Measurements from ENCODE around the gene IFT81.
"Not testable (repeated sequence)": the region's sequence is repeated elsewhere in the genome, so short reads cannot be mapped to it uniquely, and the experiment has no call there.

IFT81 gene

GRCh38 chr12:110124269-110124995 lies at the start of gene IFT81:
IFT81 (plus strand) TSS chr12:110124357; CDS start chr12:110127381, 3,024 bp downstream.
- peak; percentile 94 for DNase-seq (ENCODE audit: low read depth)

GRCh38 chr12:110075880-110076279 lies 48.3 kb upstream of the IFT81 start:
- no peak for DNase-seq (ENCODE audit: low read depth)

DNA sequence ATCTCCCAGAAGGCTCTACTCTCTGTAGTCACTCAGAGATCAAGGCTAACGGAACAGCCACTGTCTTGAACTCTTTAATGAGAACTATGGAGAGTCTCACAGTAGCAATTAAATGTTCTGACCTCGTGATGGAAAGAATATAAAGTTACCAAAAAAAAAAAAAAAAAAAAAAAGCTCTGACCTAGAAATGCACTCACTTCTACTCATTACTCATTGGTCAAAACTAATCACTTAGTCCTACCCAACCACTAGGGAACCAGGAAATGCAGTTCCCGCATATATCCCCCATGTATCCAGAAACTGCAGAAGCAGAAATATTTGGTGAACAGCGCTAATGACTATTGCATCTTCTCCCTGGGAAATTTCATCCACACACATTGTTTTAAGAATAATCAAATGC lies 46.4 kb upstream of the IFT81 start:
- no peak for DNase-seq (ENCODE audit: low read depth)

GRCh38 chr12:110079477-110080400 lies 44.4 kb upstream of the IFT81 start:
- peak; percentile 55 for DNase-seq (ENCODE audit: low read depth)

- DNase-seq (ENCODE audit: low read depth): no peak
These were observed 43.7 kb upstream of the IFT81 start for GRCh38 chr12:110080410-110080809.

DNA sequence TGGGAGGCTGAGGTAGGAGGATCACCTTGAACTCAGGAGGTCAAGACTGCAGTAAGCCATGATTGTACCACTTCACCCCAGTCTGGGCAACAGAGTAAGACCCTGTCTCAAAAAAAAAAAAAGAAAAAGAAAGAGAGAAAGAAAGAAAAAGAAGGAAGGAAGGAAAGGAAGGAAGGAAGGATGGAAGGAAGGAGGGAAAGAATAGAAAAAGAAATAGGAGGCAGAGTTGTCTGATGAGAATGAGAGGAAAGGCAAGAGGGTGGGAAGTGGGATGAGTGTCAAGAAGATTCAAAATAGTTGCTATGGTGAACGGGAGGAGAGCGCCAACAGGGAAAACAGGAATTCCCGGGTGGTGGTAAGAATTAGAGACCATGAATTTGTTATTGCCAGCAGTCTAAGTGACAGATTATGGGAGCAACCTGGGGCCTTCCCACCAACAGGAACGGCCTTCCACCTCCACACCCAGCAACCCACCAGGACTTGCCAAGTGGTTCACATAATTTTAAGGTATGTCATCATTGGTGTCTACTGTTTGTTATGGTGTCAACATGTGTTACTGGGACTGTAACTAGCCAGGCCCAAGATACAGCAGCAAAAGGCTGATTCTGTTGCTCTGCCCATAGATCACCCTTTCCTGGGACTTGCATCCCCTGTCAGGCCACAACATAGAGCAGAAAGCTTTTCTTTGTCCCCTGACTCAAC lies 39.7 kb upstream of the IFT81 start:
- DNase-seq (ENCODE audit: low read depth): no peak

GRCh38 chr12:110088216-110088615 lies 35.9 kb upstream of the IFT81 start:
- DNase-seq (ENCODE audit: low read depth): not testable (repeated sequence)

GRCh38 chr12:110088936-110089335 lies 35.2 kb upstream of the IFT81 start:
- no peak for DNase-seq (ENCODE audit: low read depth)

DNA sequence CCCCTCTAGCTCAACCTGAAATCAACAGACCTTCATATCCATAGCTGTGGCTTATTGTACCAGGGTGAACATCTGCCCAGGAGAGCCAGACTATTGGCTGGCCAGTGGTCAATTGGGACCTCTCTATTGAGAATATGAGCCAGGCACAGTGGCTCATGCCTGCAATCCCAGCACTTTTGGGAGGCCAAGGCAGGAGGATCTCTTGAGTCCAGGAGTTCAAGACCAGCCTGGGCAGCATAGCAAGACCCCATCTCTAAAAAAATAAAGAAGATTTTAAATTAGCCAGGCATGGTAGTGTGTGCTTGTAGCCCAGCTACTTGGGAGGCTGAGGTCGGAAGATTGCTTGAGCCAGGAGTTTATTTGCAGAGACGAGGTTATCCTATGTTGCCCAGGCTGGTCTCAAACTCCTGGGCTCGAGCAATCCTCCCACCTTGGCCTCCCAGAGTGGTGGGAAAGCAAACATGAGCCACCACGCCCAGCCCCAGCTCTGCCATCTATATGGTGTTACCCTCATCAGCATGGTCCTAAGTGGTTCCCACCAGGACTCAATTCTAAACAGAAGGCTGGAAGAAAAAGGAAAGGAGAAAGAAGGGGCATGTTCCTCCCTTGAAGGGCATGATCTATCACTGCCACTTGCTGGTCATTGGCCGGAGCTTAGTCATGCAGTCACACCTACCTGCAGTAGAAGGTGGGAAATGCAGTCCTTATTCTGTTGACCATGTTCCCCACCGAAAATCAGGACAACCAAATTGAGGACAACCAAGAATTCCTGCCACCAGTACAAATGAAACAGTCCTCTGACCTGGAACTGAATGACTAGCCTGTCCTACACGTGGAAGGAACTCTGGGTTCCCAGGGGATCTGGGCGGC lies 33.7 kb upstream of the IFT81 start:
- DNase-seq (ENCODE audit: low read depth): no peak

DNA sequence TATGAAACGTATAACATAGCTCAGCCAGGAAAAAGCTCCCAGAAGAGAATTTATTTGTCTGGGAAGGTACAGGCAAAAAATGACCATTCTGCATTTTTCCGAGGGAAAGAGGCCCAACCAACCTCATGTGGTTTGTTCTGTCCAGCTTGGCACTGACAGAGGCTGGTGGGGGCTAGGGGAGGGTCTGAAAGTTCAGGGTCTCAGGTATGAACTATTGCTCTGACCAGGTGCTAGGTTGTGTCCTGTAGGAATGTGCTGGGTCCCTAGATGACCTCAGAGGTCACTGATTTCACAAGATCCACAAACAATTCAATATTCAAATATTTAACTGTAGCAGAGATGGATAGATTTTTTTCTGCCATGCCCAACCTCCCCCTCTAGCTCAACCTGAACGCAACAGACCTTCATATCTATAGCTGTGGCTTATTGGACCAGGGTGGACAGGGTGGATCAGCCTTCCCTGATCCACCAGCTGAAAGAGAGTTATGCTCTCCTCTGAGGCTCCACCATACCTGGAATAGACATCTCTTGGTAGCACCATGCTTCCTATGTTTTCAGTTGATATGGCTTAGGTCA lies 32.9 kb upstream of the IFT81 start:
- DNase-seq (ENCODE audit: low read depth): no peak

DNA sequence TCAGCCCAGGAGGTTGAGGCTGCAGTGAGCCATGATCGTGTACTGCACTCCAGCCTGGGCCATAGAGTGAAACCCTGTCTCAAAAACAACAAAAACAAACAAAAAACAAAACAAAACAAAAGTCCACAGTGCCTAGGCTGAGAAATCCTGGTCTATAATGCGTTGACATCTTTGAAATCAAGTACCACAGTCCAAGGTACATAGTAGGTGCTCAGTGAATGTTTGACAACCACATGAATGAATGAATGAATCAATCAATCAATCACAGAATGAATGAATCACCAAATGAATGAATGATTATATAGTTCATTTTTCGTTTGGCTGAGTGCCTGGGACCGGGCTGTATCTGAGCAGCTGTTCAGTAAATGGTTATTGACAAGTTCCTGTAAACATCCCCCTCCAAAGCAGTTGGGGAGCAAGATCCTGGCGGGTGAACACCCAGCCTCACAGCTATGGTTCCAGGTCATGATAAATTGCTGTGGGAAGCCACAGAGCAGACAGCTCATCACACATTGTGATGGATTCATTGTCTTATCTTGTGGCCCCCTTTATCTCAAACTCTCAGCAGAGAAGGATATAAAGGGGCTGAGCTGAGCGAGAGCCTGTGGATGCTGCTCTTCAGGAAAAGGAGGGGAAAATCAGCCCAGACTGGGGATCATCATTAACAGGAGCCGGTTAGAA lies 30.4 kb upstream of the IFT81 start:
- DNase-seq (ENCODE audit: low read depth): no peak

- peak; percentile 22 for DNase-seq (ENCODE audit: low read depth)
These were observed 23.7 kb upstream of the IFT81 start for GRCh38 chr12:110100315-110100970.

GRCh38 chr12:110102255-110102654 lies 21.9 kb upstream of the IFT81 start:
- no peak for DNase-seq (ENCODE audit: low read depth)

GRCh38 chr12:110104188-110105094 lies 19.7 kb upstream of the IFT81 start:
- DNase-seq (ENCODE audit: low read depth): no peak

DNA sequence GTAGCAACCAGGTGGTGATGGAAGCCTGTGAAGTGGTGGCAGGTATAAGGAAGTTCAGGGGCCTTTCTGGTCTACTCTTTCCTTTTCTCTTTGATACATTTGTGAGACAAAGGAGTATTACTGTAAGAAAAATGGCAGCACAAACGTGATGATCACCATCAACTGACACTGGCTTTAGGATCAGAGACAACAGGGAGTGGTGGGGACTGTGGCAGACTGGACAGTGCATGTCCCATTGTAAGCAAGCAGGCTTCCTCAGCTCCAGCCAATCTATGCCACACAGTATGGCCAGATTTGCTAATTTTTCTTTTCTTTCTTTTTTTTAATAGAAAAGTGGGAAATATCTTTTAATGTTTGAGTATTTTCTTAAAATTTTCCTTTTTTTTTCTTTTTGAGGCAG lies 19.0 kb upstream of the IFT81 start:
- DNase-seq (ENCODE audit: low read depth): no peak

- no peak for DNase-seq (ENCODE audit: low read depth)
These were observed 18.2 kb upstream of the IFT81 start for GRCh38 chr12:110105986-110106385.

DNA sequence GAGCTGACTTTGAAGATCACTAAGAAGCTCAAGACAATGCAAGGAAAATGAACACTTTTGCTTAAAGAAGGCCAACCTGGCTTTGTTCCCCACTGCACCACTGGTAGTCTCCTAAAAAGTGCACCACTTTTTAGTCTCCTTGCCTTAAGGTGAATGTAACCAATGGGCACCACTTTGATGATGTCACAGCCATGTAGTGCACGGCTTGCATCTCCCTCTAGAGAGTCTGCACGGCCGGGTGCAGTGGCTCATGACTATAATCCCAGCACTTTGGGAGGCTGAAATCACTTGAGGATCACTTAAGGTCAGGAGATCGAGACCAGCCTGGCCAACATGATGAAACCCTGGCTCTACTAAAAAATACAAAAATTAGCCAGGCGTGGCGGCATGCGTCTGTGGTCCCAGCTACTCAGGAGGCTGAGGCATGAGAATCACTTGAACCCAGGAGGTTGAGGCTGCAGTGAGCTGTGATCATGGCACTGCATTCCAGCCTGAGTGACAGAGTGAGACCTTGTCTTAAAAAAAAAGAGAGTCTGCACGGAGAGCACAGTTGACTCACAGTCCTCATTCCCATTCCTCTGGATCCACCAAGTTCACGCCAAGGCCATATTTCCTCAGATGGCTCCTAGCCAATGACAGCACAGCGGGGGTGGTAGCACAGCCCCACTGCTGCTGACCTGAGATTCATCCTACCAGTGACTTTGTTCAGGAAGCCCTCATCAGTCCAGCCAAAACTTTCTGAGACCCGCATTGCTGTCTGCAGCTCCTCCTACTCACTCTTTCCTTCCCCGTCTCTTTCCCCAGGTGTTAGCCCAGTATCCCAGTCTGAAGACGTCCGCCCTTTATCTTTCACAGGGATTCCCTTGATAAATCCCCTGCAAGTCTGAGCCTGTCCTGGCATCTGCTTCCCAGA lies 16.5 kb upstream of the IFT81 start:
- no peak for DNase-seq (ENCODE audit: low read depth)
